ENCODE measurements around the gene C19orf25. TPM values are rescaled to one million over a fixed set of nuclear protein-coding genes. Genes with fewer than 3 reads are reported as not detected.
A peak's percentile ranks its signal among the peaks of the same experiment; 100 is the strongest.

Gene C19orf25
- total and polyA plus RNA-seq, 2 of the 13 experiments (the other 11 are each of a cell fraction or from before 2014, with no cell fraction given), result 14.2 to 32.4 TPM

GRCh38 chr19:1494115-1494815, 15.2 kb upstream of the C19orf25 start:
- Histone ChIP-seq H3K36me3 (replicated peaks in 1 of 2; ENCODE audit: control insufficient read depth in 1 of 2, insufficient read depth in 2 of 2, low read length in 2 of 2) (no peaks in the 10 kb centered on the region), H3K4me1 (ENCODE audit: insufficient read depth, low read length) (peaks cover 56% of the 10 kb centered on the region), H3K27me3 (ENCODE audit: control insufficient read depth in 1 of 2, insufficient read depth in 2 of 2, low read length in 2 of 2) (no peaks in the 10 kb centered on the region), H3K79me2 (ENCODE audit: insufficient read depth, low read length) (peaks cover 6% of the 10 kb centered on the region), H3K4me3 (replicated peaks in 1 of 3; ENCODE audit: insufficient read depth in 1 of 3, low read depth in 2 of 3, low read length in 3 of 3) (no peak overlapping the region), H2AFZ (ENCODE audit: low read length) (no peak overlapping the region), H3K27ac (ENCODE audit: extremely low read length, insufficient read depth, low read length) (no peak overlapping the region), H3K9ac (ENCODE audit: insufficient read depth, low read depth, low read length) (no peak overlapping the region), H3K9me3 (ENCODE audit: low read length) (no peaks in the 10 kb centered on the region), H3K4me2 (ENCODE audit: low read depth, low read length) (peak overlapping the region; percentile 94; the same call in 1 of the 2 replicates), H4K20me1 (ENCODE audit: insufficient read depth, low read length) (no peaks in the 10 kb centered on the region)
- ATAC-seq, result no peak
- POLR2A ChIA-PET, result interaction anchor here (1.3 to 1.5 kb wide), 2 partner anchors 17 to 50 kb away, joined by 4 to 6 read pairs; no protein-coding TSS in a partner anchor
- no peak for DNase-seq (ENCODE audit: low spot score)
- CTCF ChIA-PET (ENCODE audit: low intra/inter-chr PET ratio, low total read pairs), result no interaction called here
- intact Hi-C loops (cut with micrococcal nuclease; ENCODE audit: unreplicated experiment), result no loop called here
- in situ Hi-C loops (cut with HindIII; ENCODE audit: extremely low pct_ligation_motif_present, low pct_unique_long_range_greater_than_20kb), result no loop called here
- FAIRE-seq, result no peak
- BruUV-seq (replicated peaks), result no TSS peak
- TF ChIP-seq MAFG (CRISPR knock-in tag; IDR thresholded peaks at IDR 0.05), result no peak
- peak in 1 of 2 experiments; percentile 34; a peak in 1 of 4 replicates for TF ChIP-seq POLR2A (IDR thresholded peaks at IDR 0.05; ENCODE audit: insufficient read depth in 1 of 2, low read depth in 2 of 2, low read length in 2 of 2)
- TF ChIP-seq ZNF569 (CRISPR knock-in tag; IDR thresholded peaks at IDR 0.05; ENCODE audit: borderline replicate concordance), result no peak
- peak; percentile 24 for TF ChIP-seq AGO2 (optimal IDR thresholded peaks at IDR 0.05; ENCODE audit: low read depth, low read length)
- 0 out of 2 replicates have a peak, but pooled peaks have one; percentile 47 for TF ChIP-seq TMF1 (CRISPR knock-in tag; IDR thresholded peaks at IDR 0.05; ENCODE audit: low read depth)
- 38% methylated on average over 9 of the region's 15 CpGs for WGBS (ENCODE audit: low lambda C conversion rate)

- ChIA-PET CTCF (ENCODE audit: low intra/inter-chr PET ratio, low total read pairs) (no interaction called here), POLR2A (interaction anchor here (1.3 to 3.6 kb wide), 7 partner anchors 11 to 223 kb away, joined by 3 to 34 read pairs (median 9); partner anchors contain the start of gene CIRBP)
- H3K9me3 ChIP-seq (ENCODE audit: low read length), result no peaks in the 10 kb centered on the region
- 25% methylated on average over 2 of the region's 10 CpGs for WGBS (ENCODE audit: low lambda C conversion rate)
- BruUV-seq (replicated peaks), result no TSS peak
- no peaks in the 10 kb centered on the region for H4K20me1 ChIP-seq (ENCODE audit: insufficient read depth, low read length)
- no peaks in the 10 kb centered on the region for H3K27me3 ChIP-seq (ENCODE audit: control insufficient read depth in 1 of 2, insufficient read depth in 2 of 2, low read length in 2 of 2)
- H2AFZ ChIP-seq (ENCODE audit: low read length), result no peak overlapping the region
- intact Hi-C loops (cut with micrococcal nuclease; ENCODE audit: unreplicated experiment), result no loop called here
- H3K27ac ChIP-seq (ENCODE audit: extremely low read length, insufficient read depth, low read length), result peak overlapping the region; percentile 68
- peak overlapping the region; percentile 9 to 85 (median 77); a peak in 5 of 6 replicates for H3K4me3 ChIP-seq (replicated peaks in 1 of 3; ENCODE audit: insufficient read depth in 1 of 3, low read depth in 2 of 3, low read length in 3 of 3)
- peaks cover 6% of the 10 kb centered on the region for H3K79me2 ChIP-seq (ENCODE audit: insufficient read depth, low read length)
- H3K36me3 ChIP-seq (replicated peaks in 1 of 2; ENCODE audit: control insufficient read depth in 1 of 2, insufficient read depth in 2 of 2, low read length in 2 of 2), result no peaks in the 10 kb centered on the region
- peak overlapping the region; percentile 74 for H3K9ac ChIP-seq (ENCODE audit: insufficient read depth, low read depth, low read length)
- FAIRE-seq (no peak), ATAC-seq (0 out of 3 replicates have a peak, but pooled peaks have one; percentile 1), DNase-seq (ENCODE audit: low spot score) (no peak)
- peaks cover 48% of the 10 kb centered on the region for H3K4me1 ChIP-seq (ENCODE audit: insufficient read depth, low read length)
- in situ Hi-C loops (cut with HindIII; ENCODE audit: extremely low pct_ligation_motif_present, low pct_unique_long_range_greater_than_20kb), result no loop called here
- peak overlapping the region; percentile 94 for H3K4me2 ChIP-seq (ENCODE audit: low read depth, low read length)
- TF ChIP-seq ZNF484 (CRISPR knock-in tag; IDR thresholded peaks at IDR 0.05; ENCODE audit: borderline replicate concordance, low read depth) (no peak), ATF6 (CRISPR knock-in tag; conservative IDR thresholded peaks at IDR 0.05) (0 out of 2 replicates have a peak, but pooled peaks have one; percentile 9), ELF3 (CRISPR knock-in tag; IDR thresholded peaks at IDR 0.05) (peak; percentile 42; the same call in 1 of the 2 replicates), CERS6 (CRISPR knock-in tag; IDR thresholded peaks at IDR 0.05) (no peak), ZNF816 (CRISPR knock-in tag; IDR thresholded peaks at IDR 0.05; ENCODE audit: borderline replicate concordance) (no peak), YEATS2 (CRISPR knock-in tag; IDR thresholded peaks at IDR 0.05; ENCODE audit: borderline replicate concordance) (no peak), NR2F2 (IDR thresholded peaks at IDR 0.05; ENCODE audit: borderline replicate concordance, low read depth) (0 out of 2 replicates have a peak, but pooled peaks have one; percentile 11), ZFP1 (CRISPR knock-in tag; IDR thresholded peaks at IDR 0.05) (no peak), RXRA (CRISPR knock-in tag; IDR thresholded peaks at IDR 0.05) (peak; percentile 78; the same call in 1 of the 2 replicates), CCDC6 (CRISPR knock-in tag; IDR thresholded peaks at IDR 0.05) (0 out of 2 replicates have a peak, but pooled peaks have one; percentile 11)
Measured at GRCh38 chr19:1492474-1493006, 13.5 kb upstream of the C19orf25 start.
